Heart right ventricle (tissue), 16 donors: ENCODE measurements around the gene HSPA12A. TPM values are rescaled to one million over a fixed set of nuclear protein-coding genes. Genes with fewer than 3 reads are reported as not detected.

ENCODE experiments used
- ATAC-seq, 8 donors: fragments of 200-7000 bp; cut with Tn5 transposase; one replicate each; pipeline ENCODE4 v1.9.1; 2020; ENCODE audit warnings: mild to moderate bottlenecking in 8 of 8, moderate library complexity in 8 of 8, moderate number of reproducible peaks in 1 of 8
- DNase-seq, 2 donors: peaks; one replicate each; pipeline ENCODE4 v3.0.0-alpha.2; 2020
- H3K27ac ChIP-seq, 10 donors: fragments of 200-600 bp; sonication (generic) in 2 of 10; one replicate each; pipeline versions ENCODE4 v1.5.0 to v1.8.0; 2020 to 2022; ENCODE audit warnings: mild to moderate bottlenecking in 3 of 10
- H3K27me3 ChIP-seq, 7 donors: fragments of 200-600 bp; one replicate each; pipeline ENCODE4 v1.8.0; 2021 to 2022; ENCODE audit warnings: mild to moderate bottlenecking in 2 of 7
- H3K36me3 ChIP-seq, 9 donors: fragments of 200-600 bp; sonication (generic) in 1 of 9; one replicate each; pipeline versions ENCODE4 v1.5.0 to v1.8.0; 2020 to 2022; ENCODE audit warnings: mild to moderate bottlenecking in 2 of 9
- H3K4me1 ChIP-seq, 9 donors: fragments of 200-600 bp; sonication (generic) in 1 of 9; one replicate each; pipeline versions ENCODE4 v1.5.0 to v1.8.0; 2020 to 2022; ENCODE audit warnings: mild to moderate bottlenecking in 4 of 9
- H3K4me3 ChIP-seq, 10 donors: fragments of 200-600 bp; sonication (generic) in 2 of 10; one replicate each; pipeline versions ENCODE4 v1.5.0 to v1.8.0; 2020 to 2022; ENCODE audit warnings: mild to moderate bottlenecking in 7 of 10, moderate library complexity in 2 of 10
- H3K9me3 ChIP-seq, 11 donors: fragments of 200-600 bp in 10 of 11; sonication (generic) in 2 of 11; one replicate each; pipeline versions ENCODE4 v1.5.0 to v1.8.0; 2013 to 2022; ENCODE audit warnings: mild to moderate bottlenecking in 2 of 11, control low read depth in 1 of 11, moderate library complexity in 1 of 11
- WGBS, 2 donors: extraction: QIAGEN DNeasy Blood & Tissue Kit; methylation state at CpG; one replicate each; pipeline ENCODE4 v1.1.7; 2013; ENCODE audit warnings: inconsistent platforms in 1 of 2; 5-methylcytosine and 5-hydroxymethylcytosine counted together
- intact Hi-C, 10 donors: fragments of 100-400 bp; cut with DNase I; formaldehyde crosslinking; loops; one replicate each; pipeline versions ENCODE4 v1.11.1 to v1.14.2; 2022
- polyA plus RNA-seq, 2 donors: library from polyadenylated mRNA; stranded (reverse); fragments of 200-250 nt; gene quantifications; one replicate each; pipeline ENCODE4 v1.2.3, GENCODE V29; 2013
- total RNA-seq, 10 donors: library from RNA; stranded (reverse); fragmentation: NEBNext Ultra II Directional in 3 of 10; extraction: Animal tissue kit (Norgen Biotek cat#: 25700) in 3 of 10; gene quantifications; one replicate each; pipeline versions ENCODE4 v1.2.1 to v1.2.4, GENCODE V29; 2021 to 2023
- TF ChIP-seq, protein P1 (sequence below), 9 donors: fragments of 200-600 bp; sonication (generic) in 2 of 9; IDR thresholded peaks; one replicate each; pipeline versions ENCODE4 v1.5.0 to v1.8.0; 2021 to 2022; ENCODE audit warnings: antibody characterized with exemption in 9 of 9, mild to moderate bottlenecking in 5 of 9, moderate library complexity in 1 of 9
- donor health status: Arrhythmogenic right ventricular cardiomyopathy.
- donor health status: ischemic (EF 13 %, LVEDD 7.1; RV severe dilation, severe dysfunction).
- donor health status: healthy with polysubstance abuse.
- donor health status: DM: no; HTN: yes; CAD: no.
- donor health status: DM: no; HTN: no; CAD: no.
- donor health status: ischemic (EF 25% LVEDD 6.9; RV normal size, moderate dysfunction).
- donor health status: ischemic (EF 25% LVEDD 5.7; RV mildly dilated, moderate dysfunction).
- donor health status: healthy.
- donor health status: DM: yes; HTN: yes; CAD: no.
- donor health status: Ischemic cardiomyopathy.
- donor health status: ischemic (EF 35%, LVEDD 5.7; RV mildly dilated, moderate dysfunction).
- donor health status: nonischemic (EF 11% LVEDD 7.7; RV severe dilation, severe dysfunction).
- donor health status: DM: yes; HTN: yes; CAD: no.
- donor health status: PGD.
- donor health status: ischemic (EF 29% LVEDD 5.4; RV normal size, mild dysfunction).
- donor health status: nonischemic (EF 23%, LVEDD 6.1; RV moderate dilation, normal function).

The HSPA12A gene
- total and polyA plus RNA-seq, 12 donors = 5.1 to 18.1 (median 10.2) TPM

DNA sequence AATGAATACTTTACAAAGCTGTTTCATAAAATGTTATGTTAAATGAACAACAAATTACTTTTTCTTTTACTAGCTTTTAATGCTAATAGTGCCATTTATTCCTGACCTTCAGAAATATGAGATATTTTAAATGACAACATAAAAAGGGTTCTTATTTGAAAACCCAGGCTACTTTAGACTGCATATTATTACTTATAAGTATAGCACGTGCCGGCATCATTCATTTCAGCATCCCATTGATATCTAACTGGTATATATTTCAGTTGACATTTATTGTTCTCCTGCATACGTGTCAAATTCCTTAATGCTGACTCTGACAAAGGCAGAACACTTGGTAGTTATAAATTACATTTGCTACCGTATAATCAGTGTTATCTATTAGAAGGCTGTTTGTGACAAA, 86.3 kb downstream of the HSPA12A start:
- intact Hi-C loops = no loop called here
- no peak for ATAC-seq
- Histone ChIP-seq H3K4me3 (no peak overlapping the region), H3K27ac (no peak overlapping the region), H3K36me3 (no peaks in the 10 kb centered on the region), H3K4me1 (no peaks in the 10 kb centered on the region), H3K27me3 (peaks cover 0 to 23% (median 12%) of the 10 kb centered on the region in 7 donors), H3K9me3 (peaks cover 0 to 5% (median 0%) of the 10 kb centered on the region in 11 donors)
- 74 to 75% methylated on average over 4 of the region's 4 CpGs for WGBS, 2 donors
- no peak for DNase-seq
- TF ChIP-seq, protein P1, sequence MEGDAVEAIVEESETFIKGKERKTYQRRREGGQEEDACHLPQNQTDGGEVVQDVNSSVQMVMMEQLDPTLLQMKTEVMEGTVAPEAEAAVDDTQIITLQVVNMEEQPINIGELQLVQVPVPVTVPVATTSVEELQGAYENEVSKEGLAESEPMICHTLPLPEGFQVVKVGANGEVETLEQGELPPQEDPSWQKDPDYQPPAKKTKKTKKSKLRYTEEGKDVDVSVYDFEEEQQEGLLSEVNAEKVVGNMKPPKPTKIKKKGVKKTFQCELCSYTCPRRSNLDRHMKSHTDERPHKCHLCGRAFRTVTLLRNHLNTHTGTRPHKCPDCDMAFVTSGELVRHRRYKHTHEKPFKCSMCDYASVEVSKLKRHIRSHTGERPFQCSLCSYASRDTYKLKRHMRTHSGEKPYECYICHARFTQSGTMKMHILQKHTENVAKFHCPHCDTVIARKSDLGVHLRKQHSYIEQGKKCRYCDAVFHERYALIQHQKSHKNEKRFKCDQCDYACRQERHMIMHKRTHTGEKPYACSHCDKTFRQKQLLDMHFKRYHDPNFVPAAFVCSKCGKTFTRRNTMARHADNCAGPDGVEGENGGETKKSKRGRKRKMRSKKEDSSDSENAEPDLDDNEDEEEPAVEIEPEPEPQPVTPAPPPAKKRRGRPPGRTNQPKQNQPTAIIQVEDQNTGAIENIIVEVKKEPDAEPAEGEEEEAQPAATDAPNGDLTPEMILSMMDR (IDR thresholded peaks at IDR 0.05) = no peak

GRCh38 chr10:116655568-116655967, 86.8 kb downstream of the HSPA12A start:
- WGBS, 2 donors = 77 to 83% methylated on average over 2 of the region's 2 CpGs
- intact Hi-C loops = no loop called here
- H3K27ac ChIP-seq = no peak overlapping the region
- peaks cover 0 to 10% (median 0%) of the 10 kb centered on the region in 11 donors for H3K9me3 ChIP-seq
- no peak for DNase-seq
- H3K27me3 ChIP-seq = peaks cover 0 to 23% (median 12%) of the 10 kb centered on the region in 7 donors
- no peak for ATAC-seq
- TF ChIP-seq, protein P1 (IDR thresholded peaks at IDR 0.05) = no peak
- no peak overlapping the region for H3K4me3 ChIP-seq
- H3K4me1 ChIP-seq = no peaks in the 10 kb centered on the region
- H3K36me3 ChIP-seq = no peaks in the 10 kb centered on the region

DNA sequence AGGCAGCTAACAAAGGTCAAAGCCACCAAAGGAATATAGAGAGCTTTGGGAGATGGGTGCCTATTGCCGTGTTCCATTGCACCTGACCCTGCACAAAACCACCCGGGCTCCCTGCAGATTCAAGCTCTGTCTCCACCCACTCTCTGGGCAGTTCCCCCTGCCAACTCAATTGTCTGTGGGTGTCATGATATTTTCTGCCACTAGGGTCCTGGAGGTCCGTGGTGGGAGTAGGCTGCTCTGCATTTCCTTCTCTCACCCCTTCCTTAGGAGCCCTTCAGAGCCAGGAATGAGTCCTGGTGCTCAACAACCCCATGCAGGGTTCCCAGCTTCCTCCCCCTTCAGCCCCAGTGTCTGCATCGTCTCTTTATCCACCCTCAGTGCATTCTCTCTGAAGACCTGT, 87.5 kb downstream of the HSPA12A start:
- no peaks in the 10 kb centered on the region for H3K36me3 ChIP-seq
- H3K4me1 ChIP-seq = no peaks in the 10 kb centered on the region
- H3K9me3 ChIP-seq = peaks cover 0 to 16% (median 0%) of the 10 kb centered on the region in 11 donors
- intact Hi-C loops = no loop called here
- TF ChIP-seq, protein P1 (IDR thresholded peaks at IDR 0.05) = peak in 1 of 9 donors; percentile 16
- WGBS, 2 donors = 45 to 57% methylated on average over 4 of the region's 4 CpGs
- ATAC-seq = no peak
- no peak overlapping the region for H3K27ac ChIP-seq
- no peak for DNase-seq
- no peak overlapping the region for H3K4me3 ChIP-seq
- H3K27me3 ChIP-seq = peaks cover 0 to 23% (median 12%) of the 10 kb centered on the region in 7 donors

DNA sequence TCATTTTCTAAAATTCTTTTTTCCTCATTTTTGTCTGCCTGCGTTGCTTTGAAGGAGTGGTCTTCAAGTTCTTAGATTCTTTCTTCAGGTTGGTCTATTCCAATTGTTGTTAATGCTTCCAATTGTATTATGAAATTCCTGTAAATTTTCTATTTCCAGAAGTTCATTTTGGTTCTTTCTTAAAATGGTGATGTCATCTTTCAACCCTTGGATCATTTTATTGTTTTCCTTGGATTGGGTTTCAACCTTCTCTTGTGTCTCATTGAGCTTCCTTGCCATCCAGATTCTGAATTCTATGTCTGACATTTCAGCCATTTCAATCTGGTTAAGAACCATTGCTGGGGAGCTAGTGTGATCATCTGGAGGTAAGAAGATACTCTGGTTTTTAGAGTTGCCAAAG, 88.5 kb downstream of the HSPA12A start:
- H3K27ac ChIP-seq = no peak overlapping the region
- TF ChIP-seq, protein P1 (IDR thresholded peaks at IDR 0.05) = no peak
- DNase-seq (no peak), ATAC-seq (no peak)
- no peaks in the 10 kb centered on the region for H3K36me3 ChIP-seq
- H3K27me3 ChIP-seq = peaks cover 0 to 23% (median 12%) of the 10 kb centered on the region in 7 donors
- intact Hi-C loops = no loop called here
- peaks cover 0 to 22% (median 7%) of the 10 kb centered on the region in 11 donors for H3K9me3 ChIP-seq
- H3K4me1 ChIP-seq = no peaks in the 10 kb centered on the region
- WGBS, 2 donors = 76 to 82% methylated on average over 1 of the region's 1 CpG
- no peak overlapping the region for H3K4me3 ChIP-seq
